ENCODE data around the gene IL4I1.

DNA sequence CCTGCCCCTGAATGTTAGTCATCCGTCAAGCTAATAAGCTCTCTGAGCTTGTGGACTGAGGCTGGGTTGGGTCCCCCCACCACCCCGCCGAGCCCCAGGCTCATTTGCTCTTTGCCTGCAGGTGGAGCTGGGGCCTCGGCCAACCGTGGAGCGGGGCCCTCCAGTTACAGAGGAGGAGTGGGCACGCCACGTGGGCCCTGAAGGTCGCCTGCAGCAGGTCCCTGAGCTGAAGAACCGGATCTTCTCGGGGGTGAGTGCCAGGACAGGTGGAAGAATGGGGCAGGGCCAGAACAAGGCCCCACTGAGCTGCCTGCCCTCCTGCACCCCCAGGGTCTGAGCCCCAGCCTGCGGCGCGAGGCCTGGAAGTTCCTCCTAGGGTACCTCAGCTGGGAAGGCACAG, 14.0 kb downstream of the IL4I1 start:
- no peak for TF ChIP-seq CTCF (IDR thresholded peaks at IDR 0.05)
- no peak for TF ChIP-seq POLR2A (IDR thresholded peaks at IDR 0.05)
- TF ChIP-seq POLR2AphosphoS5 (IDR thresholded peaks at IDR 0.05) = no peak

Measured in prostate gland (tissue), 2 donors.